ENCODE measurements around the gene SHD.
"Not testable (repeated sequence)": the region's sequence is repeated elsewhere in the genome, so short reads cannot be mapped to it uniquely, and the experiment has no call there.

GRCh38 chr19:4232139-4232538 lies 46.9 kb upstream of the SHD start:
- TF ChIP-seq CTCF (conservative IDR thresholded peaks at IDR 0.05); EZH2 (IDR thresholded peaks at IDR 0.05; ENCODE audit: low read depth): not testable (repeated sequence)
